Measurements from ENCODE around the gene LDLRAD3.

The LDLRAD3 gene

GRCh38 chr11:35950082-35950481 is 6.2 kb downstream of the LDLRAD3 start:
- TF ChIP-seq CTCF (IDR thresholded peaks at IDR 0.05): no peak

GRCh38 chr11:35951680-35952079 is 7.8 kb downstream of the LDLRAD3 start:
- H3K4me3 ChIP-seq (ENCODE audit: low read depth, low read length): no peak overlapping the region
- H3K4me2 ChIP-seq (ENCODE audit: low read length): no peak overlapping the region
- H3K27me3 ChIP-seq (ENCODE audit: control insufficient read depth, insufficient read depth, low read length): no peaks in the 10 kb centered on the region
- no peaks in the 10 kb centered on the region for H3K79me2 ChIP-seq
- no peak for TF ChIP-seq CTCF (IDR thresholded peaks at IDR 0.05)
- H3K9me3 ChIP-seq (ENCODE audit: control insufficient read depth, low read length): no peaks in the 10 kb centered on the region
- no peak overlapping the region for H2AFZ ChIP-seq
- H3K27ac ChIP-seq: no peak overlapping the region
- H3K4me1 ChIP-seq: no peaks in the 10 kb centered on the region
- H3K9ac ChIP-seq: no peak overlapping the region
- H3K36me3 ChIP-seq (ENCODE audit: control insufficient read depth, insufficient read depth, low read length): no peaks in the 10 kb centered on the region

More at GRCh38 chr11:35950082-35950481, 6.2 kb downstream of the LDLRAD3 start:
- Histone ChIP-seq H3K79me2 (no peaks in the 10 kb centered on the region), H3K4me1 (no peaks in the 10 kb centered on the region), H3K9ac (no peak overlapping the region), H3K36me3 (ENCODE audit: control insufficient read depth, insufficient read depth, low read length) (no peaks in the 10 kb centered on the region), H3K27me3 (ENCODE audit: control insufficient read depth, insufficient read depth, low read length) (no peaks in the 10 kb centered on the region), H2AFZ (no peak overlapping the region), H3K4me2 (ENCODE audit: low read length) (no peak overlapping the region), H3K27ac (no peak overlapping the region), H3K4me3 (ENCODE audit: low read depth, low read length) (no peak overlapping the region), H3K9me3 (ENCODE audit: control insufficient read depth, low read length) (no peaks in the 10 kb centered on the region)

- H3K4me2 ChIP-seq (ENCODE audit: low read length): no peak overlapping the region
- H3K79me2 ChIP-seq: no peaks in the 10 kb centered on the region
- H3K4me3 ChIP-seq (ENCODE audit: low read depth, low read length): no peak overlapping the region
- no peak overlapping the region for H3K27ac ChIP-seq
- no peaks in the 10 kb centered on the region for H3K9me3 ChIP-seq (ENCODE audit: control insufficient read depth, low read length)
- no peaks in the 10 kb centered on the region for H3K27me3 ChIP-seq (ENCODE audit: control insufficient read depth, insufficient read depth, low read length)
- no peak for TF ChIP-seq CTCF (IDR thresholded peaks at IDR 0.05)
- no peak overlapping the region for H2AFZ ChIP-seq
- H3K9ac ChIP-seq: no peak overlapping the region
- no peaks in the 10 kb centered on the region for H3K36me3 ChIP-seq (ENCODE audit: control insufficient read depth, insufficient read depth, low read length)
- H3K4me1 ChIP-seq: no peaks in the 10 kb centered on the region
Observed at GRCh38 chr11:35953081-35953760, 9.4 kb downstream of the LDLRAD3 start.

- no peak overlapping the region for H3K4me3 ChIP-seq (ENCODE audit: low read depth, low read length)
- TF ChIP-seq CTCF (IDR thresholded peaks at IDR 0.05): no peak
- no peaks in the 10 kb centered on the region for H3K4me1 ChIP-seq
- no peak overlapping the region for H3K4me2 ChIP-seq (ENCODE audit: low read length)
- H3K36me3 ChIP-seq (ENCODE audit: control insufficient read depth, insufficient read depth, low read length): no peaks in the 10 kb centered on the region
- no peaks in the 10 kb centered on the region for H3K79me2 ChIP-seq
- H2AFZ ChIP-seq: no peak overlapping the region
- no peaks in the 10 kb centered on the region for H3K27me3 ChIP-seq (ENCODE audit: control insufficient read depth, insufficient read depth, low read length)
- H3K9me3 ChIP-seq (ENCODE audit: control insufficient read depth, low read length): no peaks in the 10 kb centered on the region
- H3K27ac ChIP-seq: no peak overlapping the region
- H3K9ac ChIP-seq: no peak overlapping the region
Observed at GRCh38 chr11:35954205-35954604, 10.3 kb downstream of the LDLRAD3 start.

GRCh38 chr11:35955636-35956035 is 11.8 kb downstream of the LDLRAD3 start:
- no peak for TF ChIP-seq CTCF (IDR thresholded peaks at IDR 0.05)
- no peaks in the 10 kb centered on the region for H3K79me2 ChIP-seq
- no peak overlapping the region for H3K27ac ChIP-seq
- no peaks in the 10 kb centered on the region for H3K36me3 ChIP-seq (ENCODE audit: control insufficient read depth, insufficient read depth, low read length)
- H3K4me1 ChIP-seq: no peaks in the 10 kb centered on the region
- H3K4me2 ChIP-seq (ENCODE audit: low read length): no peak overlapping the region
- no peak overlapping the region for H2AFZ ChIP-seq
- no peak overlapping the region for H3K9ac ChIP-seq
- no peaks in the 10 kb centered on the region for H3K27me3 ChIP-seq (ENCODE audit: control insufficient read depth, insufficient read depth, low read length)
- H3K4me3 ChIP-seq (ENCODE audit: low read depth, low read length): no peak overlapping the region
- H3K9me3 ChIP-seq (ENCODE audit: control insufficient read depth, low read length): no peaks in the 10 kb centered on the region
